Peyer's patch (tissue), 4 donors: ENCODE data around the gene IWS1. TPM values are rescaled to one million over a fixed set of nuclear protein-coding genes. Genes with fewer than 3 reads are reported as not detected.
"Not testable (repeated sequence)": the region's sequence is repeated elsewhere in the genome, so short reads cannot be mapped to it uniquely, and the experiment has no call there.

Experiments
- DNase-seq, 3 donors: peaks; one replicate each; pipeline ENCODE4 v3.0.0-alpha.2; 2017 to 2019
- H3K27ac ChIP-seq, 4 donors: fragments of 200-600 bp; sonication (generic); one replicate each; pipeline ENCODE4 v1.5.1; 2016 to 2019
- H3K27me3 ChIP-seq, 2 donors: fragments of 200-600 bp; sonication (generic); one replicate each; pipeline ENCODE4 v1.5.1; 2019
- H3K36me3 ChIP-seq, 3 donors: fragments of 200-600 bp; sonication (generic); one replicate each; pipeline ENCODE4 v1.5.1; 2016 to 2019
- H3K4me1 ChIP-seq, 4 donors: fragments of 200-600 bp; sonication (generic); one replicate each; pipeline ENCODE4 v1.5.1; 2016 to 2019
- H3K4me3 ChIP-seq, 4 donors: fragments of 200-600 bp; sonication (generic); 1 replicate in 3 of 4; 2 replicates in 1 of 4; pipeline ENCODE4 v1.5.1; 2016 to 2019; ENCODE audit warnings: mild to moderate bottlenecking in 1 of 4
- H3K9me3 ChIP-seq, 4 donors: fragments of 200-600 bp; sonication (generic); one replicate each; pipeline ENCODE4 v1.5.1; 2016 to 2019; ENCODE audit warnings: mild to moderate bottlenecking in 1 of 4
- POLR2A ChIP-seq, 2 donors: fragments of 450-650 bp; IDR thresholded peaks; one replicate each; pipeline ENCODE4 v1.5.1; 2017; ENCODE audit warnings: antibody characterized with exemption in 2 of 2, mild to moderate bottlenecking in 2 of 2, moderate library complexity in 2 of 2
- total RNA-seq, 4 donors: library from RNA; depleted of rRNA; stranded (reverse); fragments of >200 nt; gene quantifications; one replicate each; pipeline ENCODE4 v1.1.0, GENCODE V29; 2016
- TF ChIP-seq, protein P1 (sequence below), 6 experiments: fragments of 450-650 bp in 4 of 6; fragments of 200-600 bp in 2 of 6; sonication (generic) in 1 of 6; IDR thresholded peaks; one replicate each; pipeline ENCODE4 v1.5.1; 2017 to 2019; ENCODE audit warnings: antibody characterized with exemption in 6 of 6, mild to moderate bottlenecking in 3 of 6, moderate library complexity in 1 of 6

IWS1 gene
- total RNA-seq, 4 donors from 2014 or later, result 39.6 to 189 (median 54.6) TPM

- Histone ChIP-seq H3K27me3 (no peaks in the 10 kb centered on the region), H3K9me3 (no peaks in the 10 kb centered on the region), H3K36me3 (no peaks in the 10 kb centered on the region), H3K27ac (no peak overlapping the region), H3K4me3 (no peak overlapping the region), H3K4me1 (peaks cover 0 to 7% (median 0%) of the 10 kb centered on the region in 4 donors)
- peak in 1 of 3 donors; percentile 7 for DNase-seq
- TF ChIP-seq, protein P1, sequence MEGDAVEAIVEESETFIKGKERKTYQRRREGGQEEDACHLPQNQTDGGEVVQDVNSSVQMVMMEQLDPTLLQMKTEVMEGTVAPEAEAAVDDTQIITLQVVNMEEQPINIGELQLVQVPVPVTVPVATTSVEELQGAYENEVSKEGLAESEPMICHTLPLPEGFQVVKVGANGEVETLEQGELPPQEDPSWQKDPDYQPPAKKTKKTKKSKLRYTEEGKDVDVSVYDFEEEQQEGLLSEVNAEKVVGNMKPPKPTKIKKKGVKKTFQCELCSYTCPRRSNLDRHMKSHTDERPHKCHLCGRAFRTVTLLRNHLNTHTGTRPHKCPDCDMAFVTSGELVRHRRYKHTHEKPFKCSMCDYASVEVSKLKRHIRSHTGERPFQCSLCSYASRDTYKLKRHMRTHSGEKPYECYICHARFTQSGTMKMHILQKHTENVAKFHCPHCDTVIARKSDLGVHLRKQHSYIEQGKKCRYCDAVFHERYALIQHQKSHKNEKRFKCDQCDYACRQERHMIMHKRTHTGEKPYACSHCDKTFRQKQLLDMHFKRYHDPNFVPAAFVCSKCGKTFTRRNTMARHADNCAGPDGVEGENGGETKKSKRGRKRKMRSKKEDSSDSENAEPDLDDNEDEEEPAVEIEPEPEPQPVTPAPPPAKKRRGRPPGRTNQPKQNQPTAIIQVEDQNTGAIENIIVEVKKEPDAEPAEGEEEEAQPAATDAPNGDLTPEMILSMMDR (IDR thresholded peaks at IDR 0.05), result no peak
- TF ChIP-seq POLR2A (IDR thresholded peaks at IDR 0.05), result no peak
These were observed 20.5 kb upstream of the IWS1 start for GRCh38 chr2:127546797-127547196.

GRCh38 chr2:127545796-127546195 lies 19.5 kb upstream of the IWS1 start:
- Histone ChIP-seq H3K4me1 (peaks cover 0 to 10% (median 0%) of the 10 kb centered on the region in 4 donors), H3K27me3 (no peaks in the 10 kb centered on the region), H3K36me3 (no peaks in the 10 kb centered on the region), H3K4me3 (no peak overlapping the region), H3K27ac (no peak overlapping the region), H3K9me3 (no peaks in the 10 kb centered on the region)
- no peak for TF ChIP-seq POLR2A (IDR thresholded peaks at IDR 0.05)
- peak in 1 of 3 donors; percentile 26 for DNase-seq

DNA sequence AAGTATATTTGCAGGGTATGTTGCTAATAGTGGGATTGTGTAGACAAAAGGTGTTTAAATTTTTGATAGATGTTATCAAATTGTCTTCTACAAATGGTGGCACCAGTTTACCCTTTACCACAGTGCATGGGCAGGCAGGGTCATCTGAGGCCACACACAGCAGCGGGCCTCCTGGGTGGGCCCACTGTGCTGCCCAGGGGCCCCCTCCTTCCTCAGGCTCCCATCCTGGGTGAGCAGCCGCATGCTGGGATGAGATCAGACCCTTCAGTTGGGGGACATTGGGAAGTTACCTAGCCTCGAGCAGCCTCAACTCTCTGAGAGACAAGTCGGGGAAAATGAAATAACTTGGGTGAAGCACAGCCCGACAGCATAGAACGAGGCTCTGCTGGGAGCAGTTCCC lies 18.9 kb upstream of the IWS1 start:
- H3K9me3 ChIP-seq, result no peaks in the 10 kb centered on the region

DNA sequence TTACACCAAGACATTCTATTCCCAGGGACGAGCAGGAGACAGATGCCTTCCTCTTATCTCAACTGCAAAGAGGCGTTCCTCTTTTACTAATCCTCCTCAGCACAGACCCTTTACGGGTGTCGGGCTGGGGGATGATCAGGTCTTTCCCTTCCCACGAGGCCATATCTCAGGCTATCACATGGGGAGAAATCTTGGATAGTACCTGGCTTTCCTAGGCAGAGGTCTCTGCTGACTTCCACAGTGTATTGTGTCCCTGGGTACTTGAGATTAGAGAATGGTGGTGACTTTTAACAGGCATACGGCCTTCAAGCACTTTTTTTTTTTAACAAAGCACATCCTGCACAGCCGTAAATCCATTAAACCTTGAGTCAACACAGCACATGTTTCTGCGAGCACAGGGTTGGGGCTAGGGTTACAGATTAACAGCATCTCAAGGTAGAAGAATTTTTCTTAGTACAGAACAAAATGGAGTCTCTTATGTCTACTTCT lies 16.8 kb upstream of the IWS1 start:
- H3K27me3 ChIP-seq, H3K4me3 ChIP-seq, H3K4me1 ChIP-seq, H3K9me3 ChIP-seq, DNase-seq, H3K36me3 ChIP-seq: not testable (repeated sequence)
- H3K27ac ChIP-seq, result peak overlapping the region in 2 of 4 donors; percentile 70 to 79

More for the DNA sequence above, 18.9 kb upstream of the IWS1 start:
- H3K4me1 ChIP-seq, result peaks cover 0 to 10% (median 0%) of the 10 kb centered on the region in 4 donors
- H3K27ac ChIP-seq, result no peak overlapping the region
- TF ChIP-seq POLR2A (IDR thresholded peaks at IDR 0.05), result no peak
- TF ChIP-seq, protein P1 (IDR thresholded peaks at IDR 0.05), result no peak
- no peaks in the 10 kb centered on the region for H3K36me3 ChIP-seq
- H3K27me3 ChIP-seq, result no peaks in the 10 kb centered on the region
- DNase-seq, result peak in 1 of 3 donors; percentile 4
- no peak overlapping the region for H3K4me3 ChIP-seq

DNA sequence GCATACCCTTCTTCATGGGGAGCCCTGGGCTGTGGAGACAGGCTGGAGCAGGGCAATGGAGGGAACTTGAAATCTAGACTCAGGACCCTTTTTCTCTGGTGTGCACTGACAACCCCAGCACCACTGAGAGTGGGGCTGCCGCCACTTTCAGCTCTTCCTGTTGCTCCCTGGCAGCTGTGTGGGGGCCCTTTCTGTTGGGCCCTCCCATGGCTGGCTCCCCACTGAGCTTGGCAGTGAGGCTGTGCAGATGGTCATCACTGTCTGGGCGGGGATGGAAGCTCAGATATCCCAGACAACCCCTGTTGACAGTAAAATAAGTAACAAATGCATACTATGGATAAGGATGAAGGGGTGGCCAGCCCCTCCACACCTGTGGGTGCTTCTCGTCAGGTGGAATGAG lies 15.9 kb upstream of the IWS1 start:
- H3K9me3 ChIP-seq, result no peaks in the 10 kb centered on the region
- H3K27ac ChIP-seq, result peak overlapping the region in 2 of 4 donors; percentile 70 to 79
- H3K27me3 ChIP-seq, result no peaks in the 10 kb centered on the region
- H3K36me3 ChIP-seq, result no peaks in the 10 kb centered on the region
- peaks cover 0 to 10% (median 0%) of the 10 kb centered on the region in 4 donors for H3K4me1 ChIP-seq
- TF ChIP-seq POLR2A (IDR thresholded peaks at IDR 0.05), result no peak
- TF ChIP-seq, protein P1 (IDR thresholded peaks at IDR 0.05), result no peak
- DNase-seq, result no peak
- H3K4me3 ChIP-seq, result no peak overlapping the region

DNA sequence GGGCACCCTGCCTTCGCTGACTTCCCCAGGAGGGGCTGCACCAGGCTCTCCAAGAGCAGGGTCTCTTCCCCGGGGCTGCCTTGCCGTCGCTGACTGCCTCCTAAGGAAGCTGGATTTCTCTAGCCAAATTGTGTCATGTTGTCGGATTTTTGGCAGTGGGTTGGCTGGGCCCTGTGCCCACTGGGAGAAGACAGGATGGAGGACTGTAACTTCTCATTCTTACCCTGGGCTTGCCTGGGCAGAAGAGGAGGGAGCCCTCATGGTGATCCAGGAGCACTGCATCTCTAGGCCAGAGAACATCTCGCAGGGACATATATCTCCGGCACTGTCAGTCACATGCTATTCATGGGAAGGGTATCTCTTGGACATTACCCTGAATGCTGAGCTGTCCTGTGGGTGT lies 15.5 kb upstream of the IWS1 start:
- Histone ChIP-seq H3K36me3 (no peaks in the 10 kb centered on the region), H3K27me3 (no peaks in the 10 kb centered on the region), H3K9me3 (no peaks in the 10 kb centered on the region), H3K4me1 (peaks cover 0 to 10% (median 0%) of the 10 kb centered on the region in 4 donors), H3K27ac (peak overlapping the region in 2 of 4 donors; percentile 70 to 79), H3K4me3 (no peak overlapping the region)
- TF ChIP-seq, protein P1 (IDR thresholded peaks at IDR 0.05), result no peak
- TF ChIP-seq POLR2A (IDR thresholded peaks at IDR 0.05), result no peak
- DNase-seq, result no peak

DNA sequence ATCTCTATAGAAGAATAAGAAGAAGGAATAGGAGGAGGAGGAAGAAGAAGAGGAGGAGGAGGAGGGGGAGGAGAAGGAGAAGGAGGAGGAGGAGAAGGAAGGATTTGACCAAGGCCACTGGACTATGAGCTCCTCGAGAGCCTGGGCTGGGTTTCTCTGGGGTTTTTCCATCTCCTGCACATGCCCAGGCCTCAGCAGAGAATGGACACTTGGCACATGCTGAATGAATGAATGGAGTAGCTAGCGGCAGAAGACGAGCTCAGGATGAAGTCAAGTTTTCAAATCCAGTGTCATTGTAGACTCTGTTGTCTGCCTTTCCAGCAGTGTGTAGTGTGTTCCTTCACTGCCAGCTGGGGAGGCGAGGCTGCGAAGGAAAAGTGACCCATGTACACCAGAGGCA lies 11.4 kb upstream of the IWS1 start:
- TF ChIP-seq, protein P1 (IDR thresholded peaks at IDR 0.05), result no peak
- no peak for TF ChIP-seq POLR2A (IDR thresholded peaks at IDR 0.05)
- Histone ChIP-seq H3K9me3 (no peaks in the 10 kb centered on the region), H3K27ac (no peak overlapping the region), H3K4me3 (peak overlapping the region in 2 of 4 donors; percentile 63 to 68), H3K4me1 (peaks cover 0 to 18% (median 1%) of the 10 kb centered on the region in 4 donors), H3K27me3 (no peaks in the 10 kb centered on the region), H3K36me3 (no peaks in the 10 kb centered on the region)
- DNase-seq, result no peak
